Right cardiac atrium (tissue), 5 donors: Measurements from ENCODE around the gene CCAR1. TPM values are rescaled to one million over a fixed set of nuclear protein-coding genes. Genes with fewer than 3 reads are reported as not detected.
"Not testable (repeated sequence)": the region's sequence is repeated elsewhere in the genome, so short reads cannot be mapped to it uniquely, and the experiment has no call there.

ENCODE experiments used
- ATAC-seq, 2 donors: fragments of 200-7000 bp; cut with Tn5 transposase; one replicate each; pipeline versions ENCODE4 v1.8.0 to v1.9.1; 2020; ENCODE audit warnings: moderate library complexity in 2 of 2, mild to moderate bottlenecking in 1 of 2
- DNase-seq, 3 donors: peaks; one replicate each; pipeline ENCODE4 v3.0.0-alpha.2; 2020
- H3K27ac ChIP-seq: one replicate; pipeline ENCODE4 v1.5.1; 2013; ENCODE audit warnings: mild to moderate bottlenecking, low read length, control low read depth, moderate library complexity
- H3K27me3 ChIP-seq: one replicate; pipeline ENCODE4 v1.6.1; 2013; ENCODE audit not compliant: control insufficient read depth, insufficient read depth
- H3K4me1 ChIP-seq: one replicate; pipeline ENCODE4 v1.6.1; 2013; ENCODE audit warnings: low read length; ENCODE audit not compliant: control insufficient read depth, insufficient read depth
- H3K4me3 ChIP-seq: one replicate; pipeline ENCODE4 v1.5.1; 2013; ENCODE audit warnings: low read length, control low read depth
- H3K9me3 ChIP-seq: one replicate; pipeline ENCODE4 v1.6.1; 2013; ENCODE audit warnings: low read length; ENCODE audit not compliant: control insufficient read depth
- WGBS: extraction: QIAGEN DNeasy Blood & Tissue Kit; methylation state at CpG from one replicate; pipeline ENCODE4 v1.1.7; 2013; 5-methylcytosine and 5-hydroxymethylcytosine counted together
- intact Hi-C, 4 donors: fragments of 100-400 bp; cut with DNase I; formaldehyde crosslinking; loops; one replicate each; pipeline versions ENCODE4 v1.11.0 to v1.14.0; 2022 to 2023
- polyA plus RNA-seq: library from polyadenylated mRNA; stranded (reverse); fragments of 200-250 nt; gene quantifications from one replicate; pipeline ENCODE4 v1.2.3, GENCODE V29; 2013
- total RNA-seq, 4 donors: library from RNA; stranded (reverse); fragmentation: NEBNext Ultra II Directional; extraction: Animal tissue kit (Norgen Biotek cat#: 25700); gene quantifications; one replicate each; pipeline ENCODE4 v1.2.1, GENCODE V29; 2021
- donor health status: healthy with polysubstance abuse.
- donor health status: DM: no; HTN: yes; CAD: no.
- donor health status: DM: no; HTN: no; CAD: no.
- donor health status: DM: no; HTN: yes; CAD: no; lungs with severe emphysema.
- donor health status: DM: yes; HTN: yes; CAD: no.

Gene CCAR1
- total and polyA plus RNA-seq, 5 donors, result 29.2 to 35.4 (median 33.3) TPM

DNA sequence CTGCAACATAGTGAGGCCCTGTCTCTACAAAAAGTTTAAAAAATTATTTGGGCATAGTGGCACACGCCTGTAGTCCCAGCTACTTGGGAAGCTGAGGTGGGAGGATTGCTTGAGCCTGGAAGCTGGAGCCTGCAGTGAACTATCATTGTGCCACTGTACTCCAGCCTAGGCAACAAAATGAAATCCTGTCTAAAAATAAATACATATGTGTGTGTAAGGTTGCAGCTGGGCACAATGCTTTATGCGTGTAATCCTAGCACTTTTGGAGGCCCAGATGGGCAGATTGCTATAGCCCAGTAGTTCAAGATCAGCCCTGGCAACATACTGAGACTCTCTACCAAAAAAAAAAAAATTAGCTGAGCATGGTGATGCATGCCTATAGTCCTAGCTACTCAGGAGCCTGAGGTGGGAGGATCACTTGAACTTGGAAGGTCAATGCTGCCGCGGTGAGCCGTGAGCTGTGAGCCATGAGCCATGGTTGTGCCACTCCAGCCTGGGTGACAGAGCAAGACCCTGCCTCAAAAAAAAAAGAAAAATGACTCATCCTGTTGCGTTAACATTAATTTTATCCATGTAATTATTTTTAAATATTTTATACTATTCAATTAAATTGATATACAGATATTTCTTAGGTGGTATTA is 38.3 kb downstream of the CCAR1 start:
- Histone ChIP-seq H3K27ac (no peak overlapping the region), H3K9me3 (no peaks in the 10 kb centered on the region), H3K4me3 (no peak overlapping the region), H3K4me1 (no peaks in the 10 kb centered on the region), H3K27me3 (no peaks in the 10 kb centered on the region)
- ATAC-seq (no peak), DNase-seq (no peak)
- WGBS, result 95% methylated on average over 6 of the region's 6 CpGs
- intact Hi-C loops, result loop anchor here in 1 of 4 donors (10.0 kb wide), 1 partner anchor 185 kb away; no protein-coding TSS in a partner anchor

DNA sequence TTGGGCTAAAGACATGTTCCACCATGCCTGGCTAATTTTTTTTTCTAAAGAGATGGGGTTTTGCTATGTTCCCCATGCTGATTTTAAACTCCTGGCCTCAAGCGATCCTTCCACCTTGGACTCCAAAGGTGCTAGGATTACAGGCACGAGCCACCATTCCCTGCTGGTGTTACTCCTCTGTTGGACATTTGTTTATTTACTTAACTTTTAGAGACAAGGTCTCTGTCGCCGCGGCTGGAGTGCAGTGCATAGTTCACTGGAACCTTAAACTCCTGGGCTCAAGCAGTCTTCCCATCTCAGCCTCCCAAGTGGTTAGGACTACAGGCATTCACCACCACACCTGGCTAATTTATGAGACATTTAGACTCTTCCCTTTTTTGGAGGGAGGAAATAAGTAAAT is 38.9 kb downstream of the CCAR1 start:
- H3K4me3 ChIP-seq, result no peak overlapping the region
- H3K27me3 ChIP-seq, result no peaks in the 10 kb centered on the region
- no peak for DNase-seq
- H3K4me1 ChIP-seq, result no peaks in the 10 kb centered on the region
- H3K27ac ChIP-seq, result no peak overlapping the region
- intact Hi-C loops, result loop anchor here in 1 of 4 donors (10.0 kb wide), 1 partner anchor 185 kb away; no protein-coding TSS in a partner anchor
- 77% methylated on average over 5 of the region's 5 CpGs for WGBS
- H3K9me3 ChIP-seq, result no peaks in the 10 kb centered on the region
- ATAC-seq, result no peak

DNA sequence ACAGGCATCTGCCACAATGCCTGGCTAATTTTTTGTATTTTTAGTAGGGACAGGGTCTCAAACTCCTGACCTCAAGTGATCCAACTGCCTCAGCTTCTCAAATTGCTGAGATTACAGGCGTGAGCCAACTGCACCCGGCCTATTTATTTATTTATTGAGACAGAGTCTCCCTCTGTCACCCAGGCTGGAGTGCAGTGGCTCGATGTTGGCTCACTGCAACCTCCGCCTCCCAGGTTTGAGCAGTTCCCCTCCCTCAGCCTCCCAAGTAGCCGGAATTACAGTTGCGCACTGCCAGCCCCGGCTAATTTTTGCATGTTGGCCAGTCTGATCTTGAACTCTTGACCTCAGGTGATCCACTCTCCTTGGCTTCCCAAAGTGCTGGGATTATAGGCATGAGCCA is 46.4 kb downstream of the CCAR1 start:
- 87% methylated on average over 7 of the region's 7 CpGs for WGBS
- H3K4me1 ChIP-seq, H3K9me3 ChIP-seq, H3K27ac ChIP-seq, DNase-seq, H3K27me3 ChIP-seq, intact Hi-C loops, ATAC-seq, H3K4me3 ChIP-seq: not testable (repeated sequence)

DNA sequence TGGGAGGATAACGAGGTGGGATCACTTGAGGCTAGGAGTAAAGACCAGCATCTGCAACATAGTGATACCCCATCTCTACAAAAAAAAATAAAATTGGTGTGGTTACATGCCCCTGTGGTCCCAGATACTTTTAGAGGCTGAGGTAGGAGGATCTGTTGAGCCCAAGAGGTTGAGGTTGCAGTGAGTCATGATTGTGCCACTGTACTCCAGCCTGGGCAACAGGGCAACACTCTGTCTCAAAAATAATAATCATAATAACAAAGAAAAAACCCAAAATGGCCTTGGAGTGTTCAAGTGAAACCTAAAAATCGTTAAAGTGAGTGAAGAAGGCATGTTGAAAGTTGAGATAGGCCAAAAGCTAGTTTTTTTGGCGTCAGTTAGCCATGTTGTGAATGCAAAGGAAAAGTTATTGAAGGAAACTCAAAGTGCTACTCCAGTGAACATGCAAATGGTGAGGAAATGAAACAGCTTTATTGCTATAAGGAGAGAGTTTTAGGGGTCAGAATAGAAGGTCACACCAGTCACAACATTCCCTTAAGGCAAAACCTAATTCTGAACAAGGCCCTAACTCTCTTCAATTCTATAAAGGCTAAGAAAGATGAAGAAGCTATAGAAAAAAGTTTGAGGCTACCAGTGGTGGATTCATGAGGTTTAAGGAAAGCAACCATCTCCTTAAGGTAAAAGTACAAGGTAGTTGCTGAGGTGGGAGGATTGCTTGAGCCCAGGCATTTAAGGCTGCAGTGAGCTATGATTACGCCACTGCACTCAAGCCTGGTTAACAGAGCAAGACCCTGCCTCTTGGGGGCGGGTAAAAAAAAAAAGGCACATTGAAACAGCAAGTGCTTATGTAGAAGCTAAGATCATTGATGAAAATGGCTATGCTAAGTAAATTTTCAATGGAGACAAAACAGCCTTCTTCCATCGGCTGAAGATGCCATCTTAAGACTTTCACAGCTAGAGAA is 60.9 kb downstream of the CCAR1 start:
- Histone ChIP-seq H3K27me3 (no peaks in the 10 kb centered on the region), H3K4me1 (no peaks in the 10 kb centered on the region), H3K4me3 (no peak overlapping the region), H3K27ac (no peak overlapping the region), H3K9me3 (no peaks in the 10 kb centered on the region)
- intact Hi-C loops, result no loop called here
- ATAC-seq (no peak), DNase-seq (no peak)
- 92% methylated on average over 6 of the region's 6 CpGs for WGBS

DNA sequence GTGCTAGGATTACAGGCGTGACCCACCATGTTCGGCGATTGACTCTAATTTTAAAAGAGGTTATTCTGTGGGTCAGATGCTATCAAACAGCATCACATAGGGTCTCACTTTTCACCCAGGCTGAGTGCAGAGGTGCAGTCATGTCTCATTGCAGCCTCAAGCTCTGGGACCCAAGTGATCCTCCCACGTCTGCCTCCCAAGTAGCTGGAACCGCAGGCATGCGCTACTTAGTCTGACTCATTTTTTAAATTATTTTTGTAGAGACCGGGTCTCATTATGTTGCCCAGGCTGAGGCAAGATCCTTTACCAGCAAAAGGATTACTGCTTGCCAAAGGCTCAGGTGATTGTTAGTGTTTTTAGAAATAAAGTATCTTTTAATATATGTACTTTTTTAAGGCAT is 63.4 kb downstream of the CCAR1 start:
- H3K4me3 ChIP-seq, result no peak overlapping the region
- H3K27ac ChIP-seq, result no peak overlapping the region
- H3K9me3 ChIP-seq, result no peaks in the 10 kb centered on the region
- no peaks in the 10 kb centered on the region for H3K4me1 ChIP-seq
- intact Hi-C loops, result no loop called here
- 93% methylated on average over 7 of the region's 7 CpGs for WGBS
- DNase-seq (no peak), ATAC-seq (no peak)
- H3K27me3 ChIP-seq, result no peaks in the 10 kb centered on the region

DNA sequence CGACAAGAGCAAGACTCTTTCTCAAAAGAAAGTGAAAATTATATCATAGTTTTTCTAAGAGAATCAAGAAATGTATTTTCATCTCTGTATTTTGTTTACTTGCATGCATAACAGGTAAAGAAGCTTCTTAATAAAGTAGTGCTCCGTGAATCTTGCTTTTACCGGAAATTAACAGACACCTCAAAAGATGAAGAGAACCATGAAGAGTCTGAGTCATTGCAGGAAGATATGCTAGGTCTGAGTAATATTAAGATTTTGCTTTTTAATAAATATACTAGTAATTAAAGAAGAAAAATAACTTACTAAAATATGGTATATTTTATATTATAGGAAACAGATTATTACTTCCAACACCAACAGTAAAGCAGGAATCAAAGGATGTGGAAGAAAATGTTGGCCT is 66.8 kb downstream of the CCAR1 start:
- 96% methylated on average over 3 of the region's 3 CpGs for WGBS
- Histone ChIP-seq H3K27ac (no peak overlapping the region), H3K4me3 (no peak overlapping the region), H3K9me3 (no peaks in the 10 kb centered on the region), H3K4me1 (no peaks in the 10 kb centered on the region), H3K27me3 (no peaks in the 10 kb centered on the region)
- intact Hi-C loops, result no loop called here
- DNase-seq (no peak), ATAC-seq (no peak)

DNA sequence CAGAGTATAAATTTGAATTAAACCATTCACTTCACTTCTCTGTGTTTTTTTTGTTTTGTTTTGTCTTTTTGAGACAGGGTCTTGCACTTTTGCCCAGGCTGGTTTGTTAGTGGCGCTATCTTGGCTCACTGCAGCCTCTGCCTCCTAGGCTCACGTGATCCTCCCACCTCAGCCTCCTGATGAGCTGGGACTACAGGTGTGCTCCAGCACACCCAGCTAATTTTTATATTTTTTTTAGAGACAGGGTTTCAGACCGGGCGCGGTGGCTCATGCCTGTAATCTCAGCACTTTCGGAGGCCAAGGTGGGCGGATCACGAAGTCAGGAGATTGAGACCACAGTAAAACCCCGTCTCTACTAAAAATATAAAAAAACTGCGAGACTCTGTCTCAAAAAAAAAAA is 69.4 kb downstream of the CCAR1 start:
- ATAC-seq (no peak), DNase-seq (no peak)
- Histone ChIP-seq H3K27me3 (no peaks in the 10 kb centered on the region), H3K9me3 (no peaks in the 10 kb centered on the region), H3K4me1 (no peaks in the 10 kb centered on the region), H3K4me3 (no peak overlapping the region), H3K27ac (no peak overlapping the region)
- 96% methylated on average over 10 of the region's 10 CpGs for WGBS
- intact Hi-C loops, result loop anchor here in 2 of 4 donors (10.0 kb wide), 1 partner anchor 104 kb away; no protein-coding TSS in a partner anchor

DNA sequence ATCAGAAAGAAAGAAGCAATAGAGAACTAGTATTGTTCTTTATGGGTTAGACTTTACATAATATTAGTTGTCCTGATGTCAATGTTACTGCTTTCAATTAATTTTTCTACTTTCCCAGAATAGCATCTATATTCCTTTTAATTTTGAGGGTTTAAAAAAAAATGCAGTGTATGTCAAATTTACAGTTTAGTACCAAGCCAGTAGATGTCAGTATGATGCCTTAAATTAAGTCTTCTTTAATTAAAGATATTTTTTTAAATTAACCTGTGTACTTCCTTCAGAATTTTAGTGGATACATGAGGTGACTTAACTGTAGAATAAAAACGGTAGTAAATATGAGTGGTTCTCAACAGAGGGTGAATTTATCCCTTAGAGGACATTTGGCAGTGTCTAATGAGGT is 71.1 kb downstream of the CCAR1 start:
- intact Hi-C loops, result loop anchor here in 2 of 4 donors (10.0 kb wide), 1 partner anchor 103 kb away; no protein-coding TSS in a partner anchor
- H3K27me3 ChIP-seq, result no peaks in the 10 kb centered on the region
- H3K27ac ChIP-seq, result no peak overlapping the region
- no peak overlapping the region for H3K4me3 ChIP-seq
- H3K4me1 ChIP-seq, result no peaks in the 10 kb centered on the region
- WGBS, result 66% methylated on average over 1 of the region's 1 CpG
- H3K9me3 ChIP-seq, result no peaks in the 10 kb centered on the region
- no peak for ATAC-seq
- no peak for DNase-seq

DNA sequence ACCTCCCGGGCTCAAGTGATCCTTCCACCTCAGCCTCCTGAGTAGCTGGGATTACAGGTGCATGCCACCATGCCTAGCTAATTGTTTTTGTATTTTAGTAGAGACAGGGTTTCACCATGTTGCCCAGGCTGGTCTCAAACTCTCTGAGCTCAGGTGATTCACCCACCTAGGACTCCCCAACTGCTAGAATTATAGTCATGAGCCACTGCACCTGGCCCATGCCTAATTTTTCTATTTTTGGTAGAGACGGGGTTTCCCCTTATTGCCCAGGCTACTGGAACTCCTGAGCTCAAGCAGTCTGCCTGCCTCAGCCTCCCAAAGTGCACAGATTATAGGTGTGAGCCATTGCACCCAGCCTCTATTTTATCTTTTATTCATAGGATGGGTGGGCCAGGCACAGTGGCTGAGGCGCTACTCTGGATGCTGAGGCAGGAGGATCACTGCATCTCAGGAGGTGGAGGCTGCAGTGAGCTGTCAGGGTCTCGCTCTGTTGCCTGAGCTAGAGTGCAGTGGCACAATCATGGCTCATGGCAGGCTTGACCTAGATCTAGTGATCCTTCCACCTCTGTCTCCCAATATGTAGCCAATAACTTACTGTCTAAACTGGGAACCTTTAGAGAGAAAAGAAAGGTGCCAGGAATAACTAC is 75.0 kb downstream of the CCAR1 start:
- no peaks in the 10 kb centered on the region for H3K27me3 ChIP-seq
- WGBS, result 95% methylated on average over 4 of the region's 4 CpGs
- intact Hi-C loops, result loop anchor here in 2 of 4 donors (10.0 kb wide), 1 partner anchor 99 kb away; no protein-coding TSS in a partner anchor
- no peaks in the 10 kb centered on the region for H3K4me1 ChIP-seq
- no peak for ATAC-seq
- no peak overlapping the region for H3K27ac ChIP-seq
- H3K4me3 ChIP-seq, result no peak overlapping the region
- H3K9me3 ChIP-seq, result no peaks in the 10 kb centered on the region
- DNase-seq, result no peak

DNA sequence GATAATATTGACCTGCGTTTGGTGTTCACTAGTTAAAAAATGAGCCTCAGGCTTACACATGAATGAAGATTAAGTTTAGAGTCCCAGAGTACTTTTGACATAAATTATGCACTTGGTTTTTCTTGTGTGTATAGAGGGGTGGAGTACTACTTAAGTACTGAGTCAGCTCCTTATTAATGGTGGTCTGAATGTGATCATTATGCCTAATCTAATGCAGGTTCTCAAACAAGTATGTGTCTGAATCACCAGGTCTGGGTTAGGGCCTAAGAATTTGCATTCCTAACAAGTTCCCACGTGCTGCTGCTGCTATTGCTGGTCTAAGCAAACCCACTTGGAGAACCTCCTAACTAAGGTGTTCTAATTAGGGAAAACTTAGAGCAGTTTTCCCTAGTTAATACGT is 75.6 kb downstream of the CCAR1 start:
- H3K9me3 ChIP-seq, result no peaks in the 10 kb centered on the region
- H3K27ac ChIP-seq, result no peak overlapping the region
- WGBS, result 91% methylated on average over 3 of the region's 3 CpGs
- DNase-seq (no peak), ATAC-seq (no peak)
- no peaks in the 10 kb centered on the region for H3K27me3 ChIP-seq
- H3K4me3 ChIP-seq, result no peak overlapping the region
- intact Hi-C loops, result loop anchor here in 2 of 4 donors (10.0 kb wide), 1 partner anchor 98 kb away; no protein-coding TSS in a partner anchor
- no peaks in the 10 kb centered on the region for H3K4me1 ChIP-seq

DNA sequence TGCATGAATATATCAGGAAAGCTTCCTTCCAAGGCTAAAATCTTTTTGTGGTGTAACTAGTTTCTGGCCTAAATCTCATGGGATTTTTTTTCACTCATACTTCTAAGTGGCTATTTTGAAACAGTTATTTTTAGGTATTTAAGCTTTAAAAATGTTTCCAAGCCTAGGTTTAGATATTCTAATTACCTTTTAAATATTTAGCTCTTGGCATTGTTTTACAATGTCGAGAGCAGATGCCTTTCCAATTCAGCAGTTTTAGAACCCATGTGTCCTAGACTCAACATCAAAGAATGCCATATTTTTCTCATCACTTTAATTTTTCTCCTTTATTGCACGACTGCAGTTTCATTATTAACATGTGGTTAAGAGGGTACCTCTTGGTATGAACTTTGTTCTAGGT is 79.2 kb downstream of the CCAR1 start:
- Histone ChIP-seq H3K9me3 (no peaks in the 10 kb centered on the region), H3K4me3 (no peak overlapping the region), H3K4me1 (no peaks in the 10 kb centered on the region), H3K27me3 (no peaks in the 10 kb centered on the region), H3K27ac (no peak overlapping the region)
- intact Hi-C loops, result no loop called here
- DNase-seq (no peak), ATAC-seq (no peak)
- 54% methylated on average over 2 of the region's 2 CpGs for WGBS
